ENCODE results near the gene TMEM144.

GRCh38 chr4:158166701-158167100 lies 43.6 kb upstream of the TMEM144 start:
- no peak for TF ChIP-seq CTCF (IDR thresholded peaks at IDR 0.05)
- no peak for TF ChIP-seq POLR2A (IDR thresholded peaks at IDR 0.05)
